HepG2 (cell line): ENCODE data around the gene ABHD2. TPM values are rescaled to one million over a fixed set of nuclear protein-coding genes. Genes with fewer than 3 reads are reported as not detected.

Source experiments
- ATF7-NPFF ChIP-seq: sonication (generic); formaldehyde crosslinking; IDR thresholded peaks from 2 replicates; pipeline ENCODE4 v1.8.1; 2023; ENCODE audit warnings: mild to moderate bottlenecking, low read depth, missing genetic modification reagents, moderate library complexity
- BRD4 ChIP-seq: sonication (generic); formaldehyde crosslinking; IDR thresholded peaks from 2 replicates; pipeline ENCODE4 v1.4.0; 2020; ENCODE audit warnings: missing genetic modification reagents
- CHD2 ChIP-seq: IDR thresholded peaks from 2 replicates; pipeline ENCODE4 v1.6.1; 2011; ENCODE audit warnings: low read depth, low read length, improper control_type of control experiment
- DDIT3 ChIP-seq: sonication (generic); formaldehyde crosslinking; IDR thresholded peaks from 2 replicates; pipeline ENCODE4 v1.4.0; 2020; ENCODE audit warnings: mild to moderate bottlenecking, missing genetic modification reagents
- DNMT3B ChIP-seq: conservative IDR thresholded peaks from 2 replicates; pipeline ENCODE4 v1.6.1; 2016; ENCODE audit warnings: missing biosample characterization, control low read depth
- IKZF5 ChIP-seq: IDR thresholded peaks from 2 replicates; pipeline ENCODE4 v1.6.1; 2018; ENCODE audit warnings: missing genetic modification reagents, mild to moderate bottlenecking, missing compliant biosample characterization
- NFAT5 ChIP-seq: sonication (generic); formaldehyde crosslinking; IDR thresholded peaks from 2 replicates; pipeline ENCODE4 v1.4.0; 2020; ENCODE audit warnings: missing genetic modification reagents
- REPIN1 ChIP-seq: sonication (generic); formaldehyde crosslinking; IDR thresholded peaks from 2 replicates; pipeline ENCODE4 v1.8.0; 2022; ENCODE audit warnings: missing genetic modification reagents, low read depth, mild to moderate bottlenecking, borderline replicate concordance
- STAG1 ChIP-seq: sonication (generic); formaldehyde crosslinking; IDR thresholded peaks from 2 replicates; pipeline ENCODE4 v1.4.0; 2020; ENCODE audit warnings: missing genetic modification reagents
- TEAD3 ChIP-seq: optimal IDR thresholded peaks from 2 replicates; pipeline ENCODE3; 2016; ENCODE audit warnings: borderline replicate concordance
- ZEB1 ChIP-seq: IDR thresholded peaks from 2 replicates; pipeline ENCODE4 v1.6.1; 2012; ENCODE audit warnings: mild to moderate bottlenecking, low read depth, inconsistent platforms; ENCODE audit not compliant: insufficient replicate concordance
- ZNF24 ChIP-seq: fragments of 450-650 bp; IDR thresholded peaks from 2 replicates; pipeline ENCODE4 v1.6.1; 2017; ENCODE audit warnings: antibody characterized with exemption, mild to moderate bottlenecking
- ZNF331 ChIP-seq: sonication (generic); formaldehyde crosslinking; IDR thresholded peaks from 2 replicates; pipeline ENCODE4 v1.4.0; 2020; ENCODE audit warnings: missing genetic modification reagents
- ZNF367 ChIP-seq: sonication (generic); formaldehyde crosslinking; IDR thresholded peaks from 2 replicates; pipeline ENCODE4 v1.4.0; 2020; ENCODE audit warnings: missing genetic modification reagents, borderline replicate concordance
- ZNF577 ChIP-seq: sonication (generic); formaldehyde crosslinking; IDR thresholded peaks from 2 replicates; pipeline ENCODE4 v1.4.0; 2020; ENCODE audit warnings: mild to moderate bottlenecking, low read depth, missing genetic modification reagents, borderline replicate concordance
- ZNF776 ChIP-seq: sonication (generic); formaldehyde crosslinking; IDR thresholded peaks from 2 replicates; pipeline ENCODE4 v1.4.0; 2020; ENCODE audit warnings: mild to moderate bottlenecking, missing genetic modification reagents
- ZNF781 ChIP-seq: sonication (generic); formaldehyde crosslinking; IDR thresholded peaks from 2 replicates; pipeline ENCODE4 v1.5.1; 2020; ENCODE audit warnings: borderline replicate concordance, mild to moderate bottlenecking, missing genetic modification reagents; ENCODE audit errors: not compliant biosample characterization
- polyA plus RNA-seq, 8 experiments: library from polyadenylated mRNA; depleted of rRNA in 3 of 8; stranded (reverse) in 7 of 8; unstranded in 1 of 8; fragments of >200 nt; fragmentation: Illumina TruSeq in 4 of 8; extraction: Trizol in 4 of 8; gene quantifications; 2 replicates each; pipeline versions ENCODE4 v1.2.1 to v1.2.3, GENCODE V29; 2011 to 2016; ENCODE audit warnings: low read depth in 4 of 8, missing spikeins in 1 of 8, mixed read lengths in 1 of 8; ENCODE audit not compliant: insufficient read depth in 1 of 8
- total RNA-seq, 5 experiments: library from RNA; depleted of rRNA; stranded (reverse); fragments of >200 nt; fragmentation: Illumina TruSeq; extraction: Trizol; gene quantifications; 2 replicates each; pipeline ENCODE4 v1.2.3, GENCODE V29; 2016; ENCODE audit warnings: low read depth in 1 of 5
- TF ChIP-seq, protein P1 (sequence below): IDR thresholded peaks from 2 replicates; pipeline ENCODE4 v1.6.1; 2016
- TF ChIP-seq, protein P2 (sequence below): sonication (generic); formaldehyde crosslinking; IDR thresholded peaks from 2 replicates; pipeline ENCODE4 v1.4.0; 2020; ENCODE audit warnings: low read depth, mild to moderate bottlenecking, missing genetic modification reagents

ABHD2 gene
- total and polyA plus RNA-seq, 2 of the 13 experiments (the other 11 are each of a cell fraction or from before 2014, with no cell fraction given), result 14.8 to 22.4 TPM

DNA sequence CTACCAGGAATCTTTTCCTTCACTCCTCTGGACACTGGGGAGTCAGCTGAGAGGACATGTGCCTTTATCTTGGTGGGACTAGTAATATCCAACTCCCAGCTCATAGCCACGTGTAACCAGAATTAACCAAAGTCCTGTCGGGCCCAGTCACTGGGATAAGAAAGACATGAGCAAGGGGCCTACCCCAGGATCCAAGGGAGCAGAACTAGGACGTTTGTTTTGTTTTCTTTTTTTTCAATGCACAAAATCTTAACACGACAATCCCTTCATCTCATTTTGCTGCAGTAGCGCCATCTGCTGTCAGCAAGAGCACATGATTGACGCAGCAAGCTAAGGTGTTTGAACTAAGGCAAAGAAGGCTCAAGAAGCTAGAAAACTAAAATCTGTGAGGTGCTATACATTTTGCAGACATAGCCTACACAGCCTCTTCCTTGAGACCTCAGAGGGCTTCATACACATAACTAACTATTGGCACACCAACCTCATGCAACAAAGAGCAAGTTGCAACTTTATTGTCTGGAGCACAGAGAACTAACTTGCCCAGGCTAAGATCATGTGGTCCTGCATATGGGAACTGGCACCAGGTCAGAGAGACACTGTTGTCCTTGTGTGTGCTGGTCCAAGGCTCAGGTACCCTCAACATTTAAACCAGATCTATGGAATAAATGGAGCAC, 89.5 kb downstream of the ABHD2 start (continued):
- TF ChIP-seq NFAT5 (no peak), ZNF776 (CRISPR knock-in tag) (no peak), STAG1 (CRISPR knock-in tag) (peak; percentile 93), BRD4 (CRISPR knock-in tag) (no peak), ZNF331 (CRISPR knock-in tag) (no peak), TEAD3 (CRISPR knock-in tag) (no peak), CHD2 (no peak), IKZF5 (0 out of 2 replicates have a peak, but pooled peaks have one; percentile 14), DDIT3 (CRISPR knock-in tag) (no peak), ZNF24 (no peak), ATF7-NPFF (CRISPR knock-in tag) (no peak), REPIN1 (no peak), DNMT3B (no peak), ZNF781 (CRISPR knock-in tag) (no peak), ZEB1 (no peak), ZNF367 (CRISPR knock-in tag) (no peak), ZNF577 (CRISPR knock-in tag) (no peak)
- TF ChIP-seq, protein P1, sequence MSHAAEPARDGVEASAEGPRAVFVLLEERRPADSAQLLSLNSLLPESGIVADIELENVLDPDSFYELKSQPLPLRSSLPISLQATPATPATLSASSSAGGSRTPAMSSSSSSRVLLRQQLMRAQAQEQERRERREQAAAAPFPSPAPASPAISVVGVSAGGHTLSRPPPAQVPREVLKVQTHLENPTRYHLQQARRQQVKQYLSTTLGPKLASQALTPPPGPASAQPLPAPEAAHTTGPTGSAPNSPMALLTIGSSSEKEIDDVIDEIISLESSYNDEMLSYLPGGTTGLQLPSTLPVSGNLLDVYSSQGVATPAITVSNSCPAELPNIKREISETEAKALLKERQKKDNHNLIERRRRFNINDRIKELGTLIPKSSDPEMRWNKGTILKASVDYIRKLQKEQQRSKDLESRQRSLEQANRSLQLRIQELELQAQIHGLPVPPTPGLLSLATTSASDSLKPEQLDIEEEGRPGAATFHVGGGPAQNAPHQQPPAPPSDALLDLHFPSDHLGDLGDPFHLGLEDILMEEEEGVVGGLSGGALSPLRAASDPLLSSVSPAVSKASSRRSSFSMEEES (CRISPR knock-in tag), result no peak
- TF ChIP-seq, protein P2, sequence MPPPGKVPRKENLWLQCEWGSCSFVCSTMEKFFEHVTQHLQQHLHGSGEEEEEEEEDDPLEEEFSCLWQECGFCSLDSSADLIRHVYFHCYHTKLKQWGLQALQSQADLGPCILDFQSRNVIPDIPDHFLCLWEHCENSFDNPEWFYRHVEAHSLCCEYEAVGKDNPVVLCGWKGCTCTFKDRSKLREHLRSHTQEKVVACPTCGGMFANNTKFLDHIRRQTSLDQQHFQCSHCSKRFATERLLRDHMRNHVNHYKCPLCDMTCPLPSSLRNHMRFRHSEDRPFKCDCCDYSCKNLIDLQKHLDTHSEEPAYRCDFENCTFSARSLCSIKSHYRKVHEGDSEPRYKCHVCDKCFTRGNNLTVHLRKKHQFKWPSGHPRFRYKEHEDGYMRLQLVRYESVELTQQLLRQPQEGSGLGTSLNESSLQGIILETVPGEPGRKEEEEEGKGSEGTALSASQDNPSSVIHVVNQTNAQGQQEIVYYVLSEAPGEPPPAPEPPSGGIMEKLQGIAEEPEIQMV (CRISPR knock-in tag), result no peak
